Adrenal gland (tissue), 5 donors: ENCODE results near the gene UBTD2.

ENCODE experiments used
- POLR2A ChIP-seq, 2 donors: fragments of 450-650 bp; IDR thresholded peaks; one replicate each; pipeline ENCODE4 v1.6.1; 2017; ENCODE audit warnings: antibody characterized with exemption in 2 of 2, mild to moderate bottlenecking in 2 of 2, moderate library complexity in 1 of 2
- TF ChIP-seq, protein P1 (sequence below), 6 experiments: fragments of 450-650 bp in 4 of 6; fragments of 200-600 bp in 2 of 6; sonication (generic) in 1 of 6; IDR thresholded peaks; 1 replicate in 5 of 6; 2 replicates in 1 of 6; pipeline versions ENCODE4 v1.5.1 to v1.8.0; 2016 to 2021; ENCODE audit warnings: antibody characterized with exemption in 6 of 6, mild to moderate bottlenecking in 2 of 6, moderate library complexity in 1 of 6
- donor health status: DM: no; HTN: no; CAD: no.

DNA sequence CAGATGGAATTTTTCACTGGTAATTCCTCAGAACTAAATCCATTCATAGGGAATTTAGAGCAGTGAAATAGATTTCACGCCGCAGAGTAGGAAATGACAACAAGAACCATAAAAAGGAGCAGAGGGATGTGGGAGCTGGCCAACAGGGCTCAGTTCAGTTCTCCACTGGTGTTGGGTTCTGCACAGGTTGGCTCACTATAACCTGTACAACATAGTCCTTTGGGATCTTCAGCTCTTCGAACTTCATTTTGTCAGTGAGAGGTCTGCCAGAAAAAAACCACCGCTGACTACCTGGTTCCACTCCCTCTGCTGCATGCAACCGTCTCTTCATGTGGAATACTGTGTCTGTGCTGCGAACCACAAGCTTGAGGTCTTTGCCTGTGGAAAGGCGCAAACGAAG lies 71.9 kb downstream of the UBTD2 start:
- TF ChIP-seq, protein P1, sequence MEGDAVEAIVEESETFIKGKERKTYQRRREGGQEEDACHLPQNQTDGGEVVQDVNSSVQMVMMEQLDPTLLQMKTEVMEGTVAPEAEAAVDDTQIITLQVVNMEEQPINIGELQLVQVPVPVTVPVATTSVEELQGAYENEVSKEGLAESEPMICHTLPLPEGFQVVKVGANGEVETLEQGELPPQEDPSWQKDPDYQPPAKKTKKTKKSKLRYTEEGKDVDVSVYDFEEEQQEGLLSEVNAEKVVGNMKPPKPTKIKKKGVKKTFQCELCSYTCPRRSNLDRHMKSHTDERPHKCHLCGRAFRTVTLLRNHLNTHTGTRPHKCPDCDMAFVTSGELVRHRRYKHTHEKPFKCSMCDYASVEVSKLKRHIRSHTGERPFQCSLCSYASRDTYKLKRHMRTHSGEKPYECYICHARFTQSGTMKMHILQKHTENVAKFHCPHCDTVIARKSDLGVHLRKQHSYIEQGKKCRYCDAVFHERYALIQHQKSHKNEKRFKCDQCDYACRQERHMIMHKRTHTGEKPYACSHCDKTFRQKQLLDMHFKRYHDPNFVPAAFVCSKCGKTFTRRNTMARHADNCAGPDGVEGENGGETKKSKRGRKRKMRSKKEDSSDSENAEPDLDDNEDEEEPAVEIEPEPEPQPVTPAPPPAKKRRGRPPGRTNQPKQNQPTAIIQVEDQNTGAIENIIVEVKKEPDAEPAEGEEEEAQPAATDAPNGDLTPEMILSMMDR (IDR thresholded peaks at IDR 0.05) = no peak
- TF ChIP-seq POLR2A (IDR thresholded peaks at IDR 0.05) = no peak
